CD4-positive, CD25-positive, alpha-beta regulatory T cell (primary cell): ENCODE data around the gene TEX13C. TPM values are rescaled to one million over a fixed set of nuclear protein-coding genes. Genes with fewer than 3 reads are reported as not detected.

Experiments
- ATAC-seq, 2 donors: fragments of 150-1000 bp; cut with Tn5 transposase; one replicate each; pipeline ENCODE4 v1.10.0; 2021; ENCODE audit warnings: low read depth in 2 of 2, moderate number of reproducible peaks in 2 of 2, moderate library complexity in 1 of 2
- DNase-seq, 3 donors: peaks; one replicate each; pipeline versions ENCODE4 v3.0.0 to v3.0.0-alpha.2; 2012 to 2022; ENCODE audit warnings: mixed read lengths in 1 of 3
- H3K27ac ChIP-seq: one replicate; pipeline ENCODE4 v1.7.0; 2013; ENCODE audit warnings: mild to moderate bottlenecking, low read length; ENCODE audit not compliant: insufficient read depth, poor library complexity, severe bottlenecking
- H3K27me3 ChIP-seq: one replicate; pipeline ENCODE4 v1.7.0; 2013; ENCODE audit warnings: low read length; ENCODE audit not compliant: control insufficient read depth, insufficient read depth
- H3K36me3 ChIP-seq: one replicate; pipeline ENCODE4 v1.7.0; 2013; ENCODE audit warnings: mild to moderate bottlenecking, low read length, moderate library complexity; ENCODE audit not compliant: control insufficient read depth, insufficient read depth
- H3K4me1 ChIP-seq: 2 replicates; pipeline ENCODE4 v1.7.0; 2013; ENCODE audit warnings: mild to moderate bottlenecking, low read length; ENCODE audit not compliant: insufficient read depth, control insufficient read depth, poor library complexity, severe bottlenecking
- H3K4me3 ChIP-seq: one replicate; pipeline ENCODE4 v1.7.0; 2013; ENCODE audit warnings: low read depth, mild to moderate bottlenecking, low read length, moderate library complexity
- H3K9me3 ChIP-seq, 2 experiments: 1 replicate in 1 of 2; 2 replicates in 1 of 2; pipeline ENCODE4 v1.7.0; 2013; ENCODE audit warnings: low read length in 2 of 2, mild to moderate bottlenecking in 1 of 2, moderate library complexity in 1 of 2; ENCODE audit not compliant: control insufficient read depth in 2 of 2
- H3K27ac Mint-ChIP-seq, 3 donors: one replicate each; pipeline ENCODE4 v1.8.0; 2020 to 2022; ENCODE audit warnings: mild to moderate bottlenecking in 3 of 3, mixed read lengths in 3 of 3, moderate library complexity in 2 of 3
- H3K27me3 Mint-ChIP-seq: one replicate; pipeline ENCODE4 v1.8.0; 2022; ENCODE audit warnings: mild to moderate bottlenecking, mixed read lengths
- H3K36me3 Mint-ChIP-seq: one replicate; pipeline ENCODE4 v1.8.0; 2020; ENCODE audit warnings: mixed read lengths
- H3K4me1 Mint-ChIP-seq, 4 donors: one replicate each; pipeline ENCODE4 v1.8.0; 2020 to 2022; ENCODE audit warnings: mixed read lengths in 4 of 4, mild to moderate bottlenecking in 1 of 4
- H3K4me3 Mint-ChIP-seq, 4 donors: one replicate each; pipeline ENCODE4 v1.8.0; 2020 to 2022; ENCODE audit warnings: mild to moderate bottlenecking in 4 of 4, mixed read lengths in 4 of 4, moderate library complexity in 3 of 4
- H3K9me3 Mint-ChIP-seq, 7 donors: one replicate each; pipeline ENCODE4 v1.8.0; 2020 to 2022; ENCODE audit warnings: mixed read lengths in 7 of 7, mild to moderate bottlenecking in 3 of 7, moderate library complexity in 2 of 7
- polyA plus RNA-seq, 4 donors: library from polyadenylated mRNA; unstranded; fragments of 300-500 nt; fragmentation: Illumina TruSeq; gene quantifications; one replicate each; pipeline ENCODE4 v1.2.3, GENCODE V29; 2021
- total RNA-seq: library from RNA; stranded (reverse); gene quantifications from one replicate; pipeline ENCODE4 v1.2.3, GENCODE V29; 2022

The TEX13C gene
- total RNA-seq, result not detected
- not detected for polyA plus RNA-seq

- no peaks in the 10 kb centered on the region for H3K27me3 ChIP-seq
- H3K36me3 ChIP-seq, result no peaks in the 10 kb centered on the region
- H3K4me1 ChIP-seq, result no peaks in the 10 kb centered on the region
- no peaks in the 10 kb centered on the region for H3K4me1 Mint-ChIP-seq
- H3K4me3 Mint-ChIP-seq, result no peak within 1 kb of the TSS
- no peaks in the 10 kb centered on the region for H3K9me3 ChIP-seq
- H3K27me3 Mint-ChIP-seq, result peaks cover 4% of the 10 kb centered on the region
- DNase-seq (no peak), ATAC-seq (no peak)
- no peaks in the 10 kb centered on the region for H3K9me3 Mint-ChIP-seq
- no peaks in the 10 kb centered on the region for H3K36me3 Mint-ChIP-seq
- no peak within 1 kb of the TSS for H3K4me3 ChIP-seq
- H3K27ac ChIP-seq, result no peak within 1 kb of the TSS
- H3K27ac Mint-ChIP-seq, result no peak within 1 kb of the TSS
Measured at GRCh38 chrX:125319646-125320521, at the start of gene TEX13C. Gene TEX13C (plus strand): TSS chrX:125319871. CDS start chrX:125320120, 249 bp downstream.

- no peaks in the 10 kb centered on the region for H3K9me3 ChIP-seq
- Mint-ChIP-seq H3K27ac (no peak overlapping the region), H3K9me3 (no peaks in the 10 kb centered on the region), H3K4me1 (no peaks in the 10 kb centered on the region), H3K4me3 (no peak overlapping the region), H3K27me3 (no peaks in the 10 kb centered on the region), H3K36me3 (no peaks in the 10 kb centered on the region)
- DNase-seq (no peak), ATAC-seq (no peak)
- no peaks in the 10 kb centered on the region for H3K4me1 ChIP-seq
- H3K4me3 ChIP-seq, result no peak overlapping the region
- no peaks in the 10 kb centered on the region for H3K27me3 ChIP-seq
- no peaks in the 10 kb centered on the region for H3K36me3 ChIP-seq
- no peak overlapping the region for H3K27ac ChIP-seq
Measured at GRCh38 chrX:125287282-125287681, 32.4 kb upstream of the TEX13C start.

GRCh38 chrX:125288343-125288742 is 31.3 kb upstream of the TEX13C start:
- DNase-seq (no peak), ATAC-seq (no peak)
- Mint-ChIP-seq H3K9me3 (no peaks in the 10 kb centered on the region), H3K27ac (no peak overlapping the region), H3K4me3 (no peak overlapping the region), H3K27me3 (no peaks in the 10 kb centered on the region), H3K4me1 (peaks cover 0 to 1% (median 0%) of the 10 kb centered on the region in 4 donors), H3K36me3 (no peaks in the 10 kb centered on the region)
- Histone ChIP-seq H3K4me3 (no peak overlapping the region), H3K9me3 (no peaks in the 10 kb centered on the region), H3K4me1 (no peaks in the 10 kb centered on the region), H3K27me3 (no peaks in the 10 kb centered on the region), H3K27ac (no peak overlapping the region), H3K36me3 (no peaks in the 10 kb centered on the region)

GRCh38 chrX:125289209-125289608 is 30.5 kb upstream of the TEX13C start:
- Mint-ChIP-seq H3K9me3 (no peaks in the 10 kb centered on the region), H3K27me3 (no peaks in the 10 kb centered on the region), H3K4me3 (no peak overlapping the region), H3K36me3 (no peaks in the 10 kb centered on the region), H3K4me1 (peaks cover 4 to 10% (median 6%) of the 10 kb centered on the region in 4 donors), H3K27ac (no peak overlapping the region)
- no peak overlapping the region for H3K27ac ChIP-seq
- no peaks in the 10 kb centered on the region for H3K36me3 ChIP-seq
- no peaks in the 10 kb centered on the region for H3K27me3 ChIP-seq
- H3K4me1 ChIP-seq, result peaks cover 3% of the 10 kb centered on the region
- no peak for ATAC-seq
- no peak overlapping the region for H3K4me3 ChIP-seq
- DNase-seq, result no peak
- no peaks in the 10 kb centered on the region for H3K9me3 ChIP-seq

GRCh38 chrX:125289920-125290319 is 29.8 kb upstream of the TEX13C start:
- H3K36me3 Mint-ChIP-seq, result no peaks in the 10 kb centered on the region
- no peaks in the 10 kb centered on the region for H3K9me3 Mint-ChIP-seq
- Histone ChIP-seq H3K4me3 (no peak overlapping the region), H3K36me3 (no peaks in the 10 kb centered on the region), H3K4me1 (peaks cover 6% of the 10 kb centered on the region), H3K27ac (no peak overlapping the region), H3K27me3 (no peaks in the 10 kb centered on the region), H3K9me3 (no peaks in the 10 kb centered on the region)
- H3K4me1 Mint-ChIP-seq, result peaks cover 11 to 17% (median 13%) of the 10 kb centered on the region in 4 donors
- no peak overlapping the region for H3K4me3 Mint-ChIP-seq
- DNase-seq, result no peak
- H3K27ac Mint-ChIP-seq, result no peak overlapping the region
- H3K27me3 Mint-ChIP-seq, result no peaks in the 10 kb centered on the region
- no peak for ATAC-seq

DNA sequence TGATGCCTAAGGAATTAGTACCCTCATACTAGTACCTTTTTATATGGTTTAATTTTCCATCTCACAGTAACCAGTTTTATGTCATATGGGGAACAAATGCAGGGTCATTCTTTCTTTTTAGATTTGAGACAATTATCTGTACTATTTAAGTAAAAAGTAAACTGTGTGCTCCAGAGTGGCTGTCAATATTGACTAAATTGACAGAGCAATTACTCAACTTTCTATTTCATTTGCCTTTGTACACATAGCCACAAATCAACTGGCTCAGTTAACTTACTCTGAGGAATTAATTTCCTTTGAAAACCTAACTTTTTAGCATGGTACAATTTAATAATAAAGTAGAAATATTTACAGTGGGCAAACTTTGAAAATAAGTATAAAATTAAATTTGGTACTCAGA is 28.5 kb upstream of the TEX13C start:
- no peaks in the 10 kb centered on the region for H3K27me3 Mint-ChIP-seq
- H3K27ac Mint-ChIP-seq, result no peak overlapping the region
- H3K36me3 ChIP-seq, result no peaks in the 10 kb centered on the region
- peaks cover 6% of the 10 kb centered on the region for H3K4me1 ChIP-seq
- no peaks in the 10 kb centered on the region for H3K9me3 Mint-ChIP-seq
- ATAC-seq (no peak), DNase-seq (no peak)
- no peaks in the 10 kb centered on the region for H3K27me3 ChIP-seq
- H3K4me3 Mint-ChIP-seq, result no peak overlapping the region
- H3K27ac ChIP-seq, result no peak overlapping the region
- H3K9me3 ChIP-seq, result no peaks in the 10 kb centered on the region
- H3K4me3 ChIP-seq, result no peak overlapping the region
- H3K4me1 Mint-ChIP-seq, result peaks cover 16 to 24% (median 18%) of the 10 kb centered on the region in 4 donors
- no peaks in the 10 kb centered on the region for H3K36me3 Mint-ChIP-seq

DNA sequence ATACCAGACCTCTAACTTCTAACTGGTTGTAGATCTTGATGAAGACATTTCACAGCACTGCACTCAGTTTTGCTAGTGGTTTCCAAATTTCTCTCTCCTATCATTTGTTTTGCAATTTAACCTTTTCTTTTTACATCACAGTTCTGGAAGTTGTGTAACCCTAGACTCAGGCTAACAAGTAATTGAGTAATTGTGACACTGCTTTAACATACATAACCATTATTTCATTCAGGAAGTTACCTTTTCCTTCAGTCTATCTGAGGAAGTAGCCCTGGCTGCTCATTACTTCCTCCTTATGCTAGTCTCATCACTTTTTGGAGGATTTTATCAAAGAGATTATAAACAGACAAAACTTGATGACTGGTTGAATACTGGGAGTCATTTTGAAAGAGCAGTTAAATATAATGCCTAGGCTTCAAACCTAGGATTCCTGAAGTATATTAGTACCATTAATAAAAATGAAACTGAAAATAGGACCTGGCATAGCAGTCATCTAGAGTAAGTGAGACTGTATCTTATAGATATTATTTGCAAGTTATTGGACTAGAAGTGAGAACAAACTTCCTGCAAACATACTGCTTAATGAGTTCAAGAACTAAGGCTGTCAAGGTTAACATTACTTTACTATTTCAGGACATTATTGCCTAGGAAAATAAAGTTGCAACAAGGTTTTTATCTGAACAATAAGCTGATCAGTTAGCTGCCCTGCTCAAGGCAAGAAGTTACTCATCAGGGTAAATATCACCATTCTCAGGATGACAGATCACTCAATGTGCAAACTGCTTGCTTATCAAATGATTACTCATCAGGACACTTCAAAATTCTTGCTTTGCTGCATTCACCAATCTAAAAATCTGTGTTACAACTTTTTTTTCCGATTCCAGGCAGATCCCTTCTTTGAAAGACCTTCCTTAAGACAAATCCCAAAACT is 25.6 kb upstream of the TEX13C start:
- Histone ChIP-seq H3K4me1 (peaks cover 6% of the 10 kb centered on the region), H3K4me3 (peak overlapping the region; percentile 74), H3K27ac (peak overlapping the region; percentile 11), H3K9me3 (no peaks in the 10 kb centered on the region), H3K36me3 (no peaks in the 10 kb centered on the region), H3K27me3 (no peaks in the 10 kb centered on the region)
- H3K4me1 Mint-ChIP-seq, result peaks cover 16 to 24% (median 21%) of the 10 kb centered on the region in 4 donors
- H3K36me3 Mint-ChIP-seq, result no peaks in the 10 kb centered on the region
- peak in 1 of 3 donors; percentile 29 for DNase-seq
- H3K27ac Mint-ChIP-seq, result peak overlapping the region; percentile 9 to 78 (median 52)
- ATAC-seq, result no peak
- no peaks in the 10 kb centered on the region for H3K27me3 Mint-ChIP-seq
- H3K4me3 Mint-ChIP-seq, result peak overlapping the region; percentile 16 to 75 (median 44)
- H3K9me3 Mint-ChIP-seq, result no peaks in the 10 kb centered on the region
